HFFc6 (cell line): ENCODE measurements around the gene ADAMTSL4. TPM values are rescaled to one million over a fixed set of nuclear protein-coding genes. Genes with fewer than 3 reads are reported as not detected.

Experiments
- DNase-seq: peaks from one replicate; pipeline ENCODE4 v3.0.0-alpha.2; 2018
- H3K27ac Mint-ChIP-seq: 2 replicates; pipeline ENCODE4 v1.8.0; 2020; ENCODE audit warnings: mild to moderate bottlenecking, mixed read lengths
- H3K27me3 Mint-ChIP-seq: 2 replicates; pipeline ENCODE4 v1.8.0; 2021; ENCODE audit warnings: mild to moderate bottlenecking, moderate library complexity, mixed read lengths; ENCODE audit not compliant: insufficient read depth
- H3K36me3 Mint-ChIP-seq: 2 replicates; pipeline ENCODE4 v1.8.0; 2021; ENCODE audit warnings: low read depth, mixed read lengths
- H3K4me1 Mint-ChIP-seq: 2 replicates; pipeline ENCODE4 v1.8.0; 2020; ENCODE audit warnings: low read depth, mixed read lengths
- H3K4me3 Mint-ChIP-seq: 2 replicates; pipeline ENCODE4 v1.8.0; 2020; ENCODE audit warnings: mild to moderate bottlenecking, moderate library complexity, mixed read lengths
- H3K9me3 Mint-ChIP-seq: 2 replicates; pipeline ENCODE4 v1.8.0; 2020; ENCODE audit warnings: mild to moderate bottlenecking, mixed read lengths
- total RNA-seq, 6 experiments: library from RNA; stranded (reverse); fragmentation: NEBNext Ultra II Directional; extraction: Animal tissue kit (Norgen Biotek cat#: 25700); gene quantifications; 2 replicates in 1 of 6; 3 replicates in 5 of 6; pipeline ENCODE4 v1.2.3, GENCODE V29; 2021
- TF ChIP-seq, protein P1 (sequence below): fragments of 200-600 bp; sonication (generic); IDR thresholded peaks from 2 replicates; pipeline ENCODE4 v1.5.0; 2021; ENCODE audit warnings: antibody characterized with exemption, mild to moderate bottlenecking

ADAMTSL4 gene
- total RNA-seq, 6 experiments from 2014 or later, result 33.7 to 61.2 (median 38.2) TPM

DNA sequence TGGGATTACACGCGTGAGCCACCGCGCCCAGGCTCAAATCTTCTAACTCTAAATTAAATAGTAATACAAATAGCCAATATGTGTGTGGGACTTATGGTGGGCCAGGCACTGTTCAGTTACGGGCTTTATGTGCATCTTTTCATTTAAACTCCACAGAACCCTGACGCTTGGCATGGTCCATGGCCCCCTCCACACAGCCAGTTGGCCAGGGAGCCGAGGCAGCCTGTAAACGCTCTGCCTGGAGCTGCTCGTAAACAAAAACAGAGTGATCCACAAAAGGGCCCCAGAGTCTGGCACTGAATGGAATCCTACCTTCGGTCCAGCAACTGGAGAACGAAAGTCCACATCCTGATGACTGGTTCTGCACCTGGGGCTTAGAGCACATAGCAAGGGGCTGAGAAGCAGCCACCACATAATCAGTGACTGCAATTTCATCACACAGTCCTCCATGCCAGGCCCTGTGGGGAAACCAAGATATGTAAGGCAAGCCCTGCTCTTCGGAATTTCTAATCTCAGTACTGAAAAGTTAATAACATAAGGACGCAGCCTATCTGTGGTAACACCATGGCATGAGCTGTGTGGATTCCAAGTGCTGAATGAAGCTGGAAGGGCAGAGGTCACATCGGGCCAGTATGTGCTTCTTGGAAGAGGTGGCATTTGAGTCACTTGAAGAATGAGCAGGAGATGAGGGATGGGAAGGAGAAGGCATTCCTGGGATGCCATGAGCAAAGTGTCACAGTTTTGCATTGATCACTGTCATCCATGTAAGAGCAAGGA is 13.5 kb upstream of the ADAMTSL4 start:
- no peaks in the 10 kb centered on the region for H3K36me3 Mint-ChIP-seq
- no peaks in the 10 kb centered on the region for H3K9me3 Mint-ChIP-seq
- peaks cover 6% of the 10 kb centered on the region; the same call in 1 of the 2 replicates for H3K27me3 Mint-ChIP-seq
- peak overlapping the region; percentile 0; the same call in 1 of the 2 replicates for H3K4me3 Mint-ChIP-seq
- TF ChIP-seq, protein P1, sequence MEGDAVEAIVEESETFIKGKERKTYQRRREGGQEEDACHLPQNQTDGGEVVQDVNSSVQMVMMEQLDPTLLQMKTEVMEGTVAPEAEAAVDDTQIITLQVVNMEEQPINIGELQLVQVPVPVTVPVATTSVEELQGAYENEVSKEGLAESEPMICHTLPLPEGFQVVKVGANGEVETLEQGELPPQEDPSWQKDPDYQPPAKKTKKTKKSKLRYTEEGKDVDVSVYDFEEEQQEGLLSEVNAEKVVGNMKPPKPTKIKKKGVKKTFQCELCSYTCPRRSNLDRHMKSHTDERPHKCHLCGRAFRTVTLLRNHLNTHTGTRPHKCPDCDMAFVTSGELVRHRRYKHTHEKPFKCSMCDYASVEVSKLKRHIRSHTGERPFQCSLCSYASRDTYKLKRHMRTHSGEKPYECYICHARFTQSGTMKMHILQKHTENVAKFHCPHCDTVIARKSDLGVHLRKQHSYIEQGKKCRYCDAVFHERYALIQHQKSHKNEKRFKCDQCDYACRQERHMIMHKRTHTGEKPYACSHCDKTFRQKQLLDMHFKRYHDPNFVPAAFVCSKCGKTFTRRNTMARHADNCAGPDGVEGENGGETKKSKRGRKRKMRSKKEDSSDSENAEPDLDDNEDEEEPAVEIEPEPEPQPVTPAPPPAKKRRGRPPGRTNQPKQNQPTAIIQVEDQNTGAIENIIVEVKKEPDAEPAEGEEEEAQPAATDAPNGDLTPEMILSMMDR, result no peak
- peak overlapping the region; percentile 90 for H3K27ac Mint-ChIP-seq
- peak; percentile 71 for DNase-seq
- H3K4me1 Mint-ChIP-seq, result peaks cover 61% of the 10 kb centered on the region

- peak overlapping the region; percentile 90 for H3K27ac Mint-ChIP-seq
- no peak for DNase-seq
Measured at GRCh38 chr1:150536836-150537731, 12.1 kb upstream of the ADAMTSL4 start.

DNA sequence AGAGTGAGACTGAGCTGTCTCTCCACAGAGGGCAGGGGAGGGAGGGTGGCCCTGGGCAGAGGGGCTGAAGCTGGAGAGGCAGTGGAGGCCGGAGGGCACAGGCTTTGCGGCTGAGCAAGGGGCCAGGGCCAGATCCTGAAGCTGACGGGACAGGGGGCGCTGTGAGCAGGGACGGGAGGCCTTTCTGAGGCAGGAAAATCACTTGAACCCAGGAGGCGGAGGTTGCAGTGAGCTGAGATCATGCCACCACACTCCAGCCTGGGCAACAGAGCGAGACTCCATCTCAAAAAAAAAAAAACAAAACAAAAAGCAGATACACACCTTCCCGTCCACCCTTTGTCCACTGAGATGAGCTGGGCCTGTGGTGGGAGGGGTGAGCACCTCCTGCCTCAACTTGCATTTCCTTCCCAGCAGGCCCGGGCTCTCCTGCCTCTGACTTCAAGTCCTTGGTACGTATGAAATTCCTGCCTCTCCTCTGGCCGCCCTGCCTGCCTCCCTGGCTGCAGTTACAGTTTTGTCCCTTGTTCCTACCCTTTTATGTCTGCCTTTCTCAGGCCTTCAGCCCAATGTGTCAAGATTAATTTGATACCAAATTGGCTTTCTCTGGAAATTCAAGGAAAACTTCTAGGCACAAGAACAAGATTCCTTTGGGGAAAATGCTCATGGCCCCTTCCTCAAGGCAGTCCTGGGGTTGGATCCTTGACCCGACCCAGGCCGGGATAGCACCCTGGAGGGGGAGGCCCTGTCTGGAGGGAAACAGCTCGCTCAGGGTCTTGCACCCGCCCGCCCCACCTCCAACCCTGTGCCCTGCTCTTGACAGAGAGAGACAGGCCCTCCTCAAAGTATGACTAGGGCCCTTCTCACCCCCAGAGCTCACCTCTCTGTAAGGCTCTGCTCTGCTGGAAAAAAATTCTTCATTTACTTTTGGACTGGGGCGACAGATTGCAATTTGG is 11.2 kb upstream of the ADAMTSL4 start:
- H3K27ac Mint-ChIP-seq, result peak overlapping the region; percentile 90
- peaks cover 3% of the 10 kb centered on the region; the same call in 1 of the 2 replicates for H3K27me3 Mint-ChIP-seq
- TF ChIP-seq, protein P1, result peak; percentile 59
- peak overlapping the region; percentile 47 for H3K4me3 Mint-ChIP-seq
- peak; percentile 83 for DNase-seq
- peaks cover 48% of the 10 kb centered on the region for H3K4me1 Mint-ChIP-seq
- no peaks in the 10 kb centered on the region for H3K9me3 Mint-ChIP-seq
- H3K36me3 Mint-ChIP-seq, result no peaks in the 10 kb centered on the region

More at GRCh38 chr1:150536836-150537731, 12.1 kb upstream of the ADAMTSL4 start:
- H3K4me3 Mint-ChIP-seq, result no peak overlapping the region
- H3K36me3 Mint-ChIP-seq, result no peaks in the 10 kb centered on the region
- peaks cover 57% of the 10 kb centered on the region for H3K4me1 Mint-ChIP-seq
- TF ChIP-seq, protein P1, result no peak
- H3K27me3 Mint-ChIP-seq, result peaks cover 4% of the 10 kb centered on the region; the same call in 1 of the 2 replicates
- no peaks in the 10 kb centered on the region for H3K9me3 Mint-ChIP-seq

- Mint-ChIP-seq H3K4me1 (peaks cover 12% of the 10 kb centered on the region), H3K36me3 (no peaks in the 10 kb centered on the region), H3K4me3 (no peak overlapping the region), H3K9me3 (no peaks in the 10 kb centered on the region), H3K27ac (no peak overlapping the region), H3K27me3 (peaks cover 6% of the 10 kb centered on the region)
- TF ChIP-seq, protein P1, result no peak
- no peak for DNase-seq
Measured at GRCh38 chr1:150543500-150544143, 5.6 kb upstream of the ADAMTSL4 start.
